ENCODE results near the gene DPYSL4. TPM values are rescaled to one million over a fixed set of nuclear protein-coding genes. Genes with fewer than 3 reads are reported as not detected.

Gene DPYSL4
- total and polyA plus RNA-seq, 2 of the 13 experiments (the other 11 are each of a cell fraction or from before 2014, with no cell fraction given), result 0.84 to 1.2 TPM

- TF ChIP-seq IKZF5 (CRISPR knock-in tag; IDR thresholded peaks at IDR 0.05) (no peak; the same call in 1 of the 2 replicates), TIGD3 (CRISPR knock-in tag; IDR thresholded peaks at IDR 0.05; ENCODE audit: borderline replicate concordance) (no peak), ERF (CRISPR knock-in tag; IDR thresholded peaks at IDR 0.05) (no peak), ZBTB33 (CRISPR knock-in tag; IDR thresholded peaks at IDR 0.05) (peak; percentile 50; the same call in 1 of the 2 replicates), SAP130 (CRISPR knock-in tag; IDR thresholded peaks at IDR 0.05; ENCODE audit: low read depth) (peak; percentile 57; the same call in 1 of the 2 replicates), EHMT2 (IDR thresholded peaks at IDR 0.05; ENCODE audit: borderline replicate concordance, low read depth, low read length) (peak; percentile 46; the same call in 1 of the 2 replicates), ZNF260 (CRISPR knock-in tag; IDR thresholded peaks at IDR 0.05; ENCODE audit: borderline replicate concordance, low read depth) (no peak), CBX5 (CRISPR knock-in tag; IDR thresholded peaks at IDR 0.05; ENCODE audit: borderline replicate concordance) (0 out of 2 replicates have a peak, but pooled peaks have one; percentile 50), RCOR2 (CRISPR knock-in tag; IDR thresholded peaks at IDR 0.05) (no peak), ZNF576 (CRISPR knock-in tag; IDR thresholded peaks at IDR 0.05) (0 out of 2 replicates have a peak, but pooled peaks have one; percentile 28), EEA1 (CRISPR knock-in tag; IDR thresholded peaks at IDR 0.05; ENCODE audit: borderline replicate concordance) (no peak), MAX (IDR thresholded peaks at IDR 0.05) (peak; percentile 18; the same call in 1 of the 2 replicates), SMC3 (IDR thresholded peaks at IDR 0.05; ENCODE audit: low read length) (no peak), ATAD3A (CRISPR knock-in tag; IDR thresholded peaks at IDR 0.05) (no peak), ZBTB25 (CRISPR knock-in tag; IDR thresholded peaks at IDR 0.05) (no peak), NFIC (IDR thresholded peaks at IDR 0.05; ENCODE audit: low read length) (no peak), SPEN (CRISPR knock-in tag; IDR thresholded peaks at IDR 0.05; ENCODE audit: low read depth) (no peak), ZNF768 (CRISPR knock-in tag; IDR thresholded peaks at IDR 0.05) (peak; percentile 52; the same call in 1 of the 2 replicates), ZNF510 (CRISPR knock-in tag; IDR thresholded peaks at IDR 0.05; ENCODE audit: low read depth) (no peak), GABPB1 (CRISPR knock-in tag; IDR thresholded peaks at IDR 0.05) (peak; percentile 45; the same call in 1 of the 2 replicates), MYPOP (CRISPR knock-in tag; IDR thresholded peaks at IDR 0.05) (peak; percentile 57; the same call in 1 of the 2 replicates), PAX8 (CRISPR knock-in tag; IDR thresholded peaks at IDR 0.05; ENCODE audit: borderline replicate concordance) (no peak)
Measured at GRCh38 chr10:132185601-132186487, 904 bp upstream of the DPYSL4 start (continued).
